ENCODE measurements around the gene TIGD3.

GRCh38 chr11:65379698-65380459, 25.3 kb downstream of the TIGD3 start:
- TF ChIP-seq TAF1 (IDR thresholded peaks at IDR 0.05; ENCODE audit: borderline replicate concordance, insufficient read depth, low read length) (no peak), POLR2AphosphoS5 (IDR thresholded peaks at IDR 0.05; ENCODE audit: low read depth, low read length) (no peak), REST (IDR thresholded peaks at IDR 0.05; ENCODE audit: insufficient read depth in 1 of 2, low read depth in 2 of 2, low read length in 2 of 2) (no peak)

All from PFSK-1 (cell line).